Trophoblast cell (in vitro differentiated cells and primary cell): ENCODE measurements around the gene GIMAP8.
"Not testable (repeated sequence)": the region's sequence is repeated elsewhere in the genome, so short reads cannot be mapped to it uniquely, and the experiment has no call there.

Source experiments
- DNase-seq, 2 donors: peaks; one replicate each; pipeline ENCODE4 v3.0.0-alpha.2; 2016
- H2AFZ ChIP-seq: 2 replicates; pipeline ENCODE4 v1.6.1; 2013; ENCODE audit warnings: low read length, moderate library complexity, mild to moderate bottlenecking; ENCODE audit not compliant: insufficient read depth, poor library complexity
- H2AK5ac ChIP-seq: 2 replicates; pipeline ENCODE4 v1.6.1; 2013; ENCODE audit warnings: mild to moderate bottlenecking, low read length
- H2BK120ac ChIP-seq: 2 replicates; pipeline ENCODE4 v1.6.1; 2013; ENCODE audit warnings: low read length, mild to moderate bottlenecking, moderate library complexity; ENCODE audit not compliant: insufficient read depth, poor library complexity
- H2BK12ac ChIP-seq: 2 replicates; pipeline ENCODE4 v1.6.1; 2013; ENCODE audit warnings: mild to moderate bottlenecking, low read length, moderate library complexity
- H2BK5ac ChIP-seq: 2 replicates; pipeline ENCODE4 v1.6.1; 2013; ENCODE audit warnings: low read length, low read depth, moderate library complexity, mild to moderate bottlenecking; ENCODE audit not compliant: poor library complexity
- H3K14ac ChIP-seq: 2 replicates; pipeline ENCODE4 v1.6.1; 2013; ENCODE audit warnings: mild to moderate bottlenecking, low read length
- H3K18ac ChIP-seq: 2 replicates; pipeline ENCODE4 v1.6.1; 2013; ENCODE audit warnings: mild to moderate bottlenecking, low read length
- H3K23ac ChIP-seq: 2 replicates; pipeline ENCODE4 v1.6.1; 2013; ENCODE audit warnings: low read length
- H3K27ac ChIP-seq: 2 replicates; pipeline ENCODE4 v1.5.1; 2013; ENCODE audit warnings: low read depth, mild to moderate bottlenecking, inconsistent platforms, low read length, moderate library complexity
- H3K27me3 ChIP-seq: 2 replicates; pipeline ENCODE4 v1.6.1; 2013; ENCODE audit warnings: inconsistent platforms, mild to moderate bottlenecking, low read length, moderate library complexity; ENCODE audit not compliant: insufficient read depth
- H3K36me3 ChIP-seq, 2 experiments: 1 replicate in 1 of 2; 2 replicates in 1 of 2; pipeline ENCODE4 v1.6.1; 2013; ENCODE audit warnings: low read length in 2 of 2, mild to moderate bottlenecking in 2 of 2, moderate library complexity in 1 of 2; ENCODE audit not compliant: insufficient read depth in 2 of 2, control insufficient read depth in 1 of 2
- H3K4ac ChIP-seq: 2 replicates; pipeline ENCODE4 v1.6.1; 2013; ENCODE audit warnings: low read depth, mild to moderate bottlenecking, low read length, moderate library complexity
- H3K4me1 ChIP-seq, 2 experiments: 1 replicate in 1 of 2; 2 replicates in 1 of 2; pipeline ENCODE4 v1.6.1; 2013; ENCODE audit warnings: low read length in 2 of 2, mild to moderate bottlenecking in 2 of 2, moderate library complexity in 1 of 2; ENCODE audit not compliant: insufficient read depth in 2 of 2, control insufficient read depth in 1 of 2
- H3K4me2 ChIP-seq: 2 replicates; pipeline ENCODE4 v1.6.1; 2013; ENCODE audit warnings: inconsistent platforms, mild to moderate bottlenecking, low read length, moderate library complexity
- H3K4me3 ChIP-seq: 2 replicates; pipeline ENCODE4 v1.5.1; 2013; ENCODE audit warnings: mild to moderate bottlenecking, low read depth, low read length, inconsistent platforms
- H3K79me1 ChIP-seq: one replicate; pipeline ENCODE4 v1.6.1; 2013; ENCODE audit warnings: low read length
- H3K79me2 ChIP-seq: 2 replicates; pipeline ENCODE4 v1.6.1; 2013; ENCODE audit warnings: low read length, mild to moderate bottlenecking; ENCODE audit not compliant: control insufficient read depth, insufficient read depth, poor library complexity
- H3K9ac ChIP-seq: 2 replicates; pipeline ENCODE4 v1.6.1; 2013; ENCODE audit warnings: mild to moderate bottlenecking, low read length
- H3K9me3 ChIP-seq: 2 replicates; pipeline ENCODE4 v1.6.1; 2013; ENCODE audit warnings: low read depth, mild to moderate bottlenecking, control low read depth, inconsistent platforms, low read length; ENCODE audit not compliant: insufficient read depth
- H4K12ac ChIP-seq: 2 replicates; pipeline ENCODE4 v1.6.1; 2013; ENCODE audit warnings: low read depth, mild to moderate bottlenecking, low read length, moderate library complexity
- H4K8ac ChIP-seq: 2 replicates; pipeline ENCODE4 v1.6.1; 2013; ENCODE audit warnings: low read depth, mild to moderate bottlenecking, low read length, moderate library complexity
- H4K91ac ChIP-seq: one replicate; pipeline ENCODE4 v1.6.1; 2013; ENCODE audit warnings: low read depth, mild to moderate bottlenecking, low read length, moderate library complexity
- WGBS: extraction: QIAGEN DNeasy Blood & Tissue Kit; methylation state at CpG from one replicate; pipeline ENCODE4 v1.1.7; 2013; ENCODE audit warnings: missing lambda C conversion rate; ENCODE audit not compliant: insufficient read length, insufficient coverage; ENCODE audit errors: extremely low coverage; 5-methylcytosine and 5-hydroxymethylcytosine counted together

Gene GIMAP8

DNA sequence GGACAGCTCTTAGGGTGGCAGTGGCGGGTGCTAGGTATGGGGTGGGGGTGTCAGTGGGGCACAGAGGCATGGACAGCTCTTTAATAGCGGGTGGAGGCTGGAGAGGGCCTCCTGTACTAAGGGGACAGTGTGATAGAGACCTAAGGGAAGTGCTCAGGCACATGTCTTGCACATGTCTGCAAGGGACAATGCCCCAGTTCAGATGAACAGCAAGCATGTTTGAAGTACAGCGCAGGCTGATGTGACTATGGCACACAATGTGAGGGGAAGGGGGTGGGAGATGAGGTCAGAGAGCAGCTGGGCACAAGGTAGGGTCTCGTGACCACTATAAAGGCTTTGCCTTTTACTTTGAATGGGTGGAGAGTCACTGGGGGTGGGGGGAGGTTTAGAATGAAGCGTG, 3.5 kb downstream of the GIMAP8 start:
- WGBS: no CpG with 5 or more reads among the region's 5 CpGs
- Histone ChIP-seq H3K18ac (no peak overlapping the region), H3K9me3 (peaks cover 5% of the 10 kb centered on the region), H3K4ac (no peak overlapping the region), H3K79me1 (no peaks in the 10 kb centered on the region), H3K9ac (no peak overlapping the region), H4K8ac (no peak overlapping the region), H2BK12ac (no peak overlapping the region), H3K27me3 (no peaks in the 10 kb centered on the region), H2BK120ac (no peak overlapping the region), H3K4me3 (no peak overlapping the region), H4K12ac (no peak overlapping the region), H3K14ac (no peak overlapping the region), H2BK5ac (no peak overlapping the region), H2AFZ (no peak overlapping the region), H3K4me1 (no peaks in the 10 kb centered on the region), H3K79me2 (no peaks in the 10 kb centered on the region), H3K23ac (no peak overlapping the region), H3K4me2 (no peak overlapping the region), H2AK5ac (no peak overlapping the region), H3K27ac (no peak overlapping the region), H3K36me3 (no peaks in the 10 kb centered on the region), H4K91ac (no peak overlapping the region)
- DNase-seq: no peak

DNA sequence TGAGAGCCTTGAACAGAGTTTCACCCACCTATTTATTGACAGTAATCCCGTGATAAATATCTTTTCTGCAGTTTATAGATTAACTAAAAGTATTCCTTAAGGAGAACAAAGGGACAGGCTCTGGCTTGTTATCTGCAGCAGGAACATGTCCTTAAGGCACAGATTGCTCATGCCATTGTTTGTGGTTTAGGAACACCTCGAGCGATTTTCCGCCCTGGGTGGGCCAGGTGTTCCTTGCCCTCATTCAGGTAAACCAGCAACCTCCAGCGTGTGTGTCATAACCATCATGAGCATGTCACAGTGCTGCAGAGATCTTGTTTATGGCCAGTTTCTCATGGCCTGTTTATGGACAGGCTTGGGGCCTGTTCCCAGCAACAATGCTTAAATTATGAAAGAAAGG, 6.6 kb downstream of the GIMAP8 start:
- not testable (repeated sequence) for H3K27me3 ChIP-seq, H4K91ac ChIP-seq, H2AFZ ChIP-seq, H3K36me3 ChIP-seq, H4K12ac ChIP-seq, H3K4me1 ChIP-seq, H3K23ac ChIP-seq, H2BK5ac ChIP-seq, DNase-seq, H3K4me3 ChIP-seq, H2BK12ac ChIP-seq, H2BK120ac ChIP-seq, H3K4me2 ChIP-seq, H4K8ac ChIP-seq, H3K18ac ChIP-seq, H3K14ac ChIP-seq, H3K4ac ChIP-seq, H3K79me1 ChIP-seq, H3K79me2 ChIP-seq, H3K27ac ChIP-seq, H2AK5ac ChIP-seq, H3K9me3 ChIP-seq, H3K9ac ChIP-seq
- no CpG with 5 or more reads among the region's 5 CpGs for WGBS

DNA sequence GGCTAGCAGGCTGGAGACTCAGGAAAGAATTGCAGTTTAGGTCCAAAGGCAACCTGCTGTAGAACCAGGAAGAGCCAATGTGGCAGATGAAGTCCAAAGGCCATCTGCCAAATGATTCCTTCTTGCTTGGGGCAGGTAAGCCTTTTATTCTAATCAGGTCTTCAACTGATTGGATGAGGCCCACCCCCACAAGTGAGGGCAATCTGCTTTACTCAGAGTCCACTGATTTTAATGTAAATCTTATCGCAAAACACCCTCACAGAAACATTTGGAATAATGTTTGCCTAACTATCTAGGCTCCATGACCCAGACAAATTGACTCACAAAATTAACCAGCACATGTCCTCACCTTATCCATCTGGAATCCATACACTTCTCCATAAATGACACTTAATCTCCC, 7.8 kb downstream of the GIMAP8 start:
- Histone ChIP-seq H3K23ac (no peak overlapping the region), H3K18ac (no peak overlapping the region), H4K8ac (no peak overlapping the region), H3K4me1 (no peaks in the 10 kb centered on the region), H3K9me3 (peaks cover 6% of the 10 kb centered on the region), H3K4me3 (no peak overlapping the region), H4K91ac (no peak overlapping the region), H2AK5ac (no peak overlapping the region), H2AFZ (no peak overlapping the region), H3K4ac (no peak overlapping the region), H3K79me2 (no peaks in the 10 kb centered on the region), H2BK5ac (no peak overlapping the region), H2BK12ac (no peak overlapping the region), H3K79me1 (no peaks in the 10 kb centered on the region), H3K27ac (no peak overlapping the region), H2BK120ac (no peak overlapping the region), H3K14ac (no peak overlapping the region), H3K9ac (no peak overlapping the region), H3K27me3 (no peaks in the 10 kb centered on the region), H4K12ac (no peak overlapping the region), H3K4me2 (no peak overlapping the region), H3K36me3 (no peaks in the 10 kb centered on the region)
- no CpG with 5 or more reads among the region's 1 CpG for WGBS
- no peak for DNase-seq

DNA sequence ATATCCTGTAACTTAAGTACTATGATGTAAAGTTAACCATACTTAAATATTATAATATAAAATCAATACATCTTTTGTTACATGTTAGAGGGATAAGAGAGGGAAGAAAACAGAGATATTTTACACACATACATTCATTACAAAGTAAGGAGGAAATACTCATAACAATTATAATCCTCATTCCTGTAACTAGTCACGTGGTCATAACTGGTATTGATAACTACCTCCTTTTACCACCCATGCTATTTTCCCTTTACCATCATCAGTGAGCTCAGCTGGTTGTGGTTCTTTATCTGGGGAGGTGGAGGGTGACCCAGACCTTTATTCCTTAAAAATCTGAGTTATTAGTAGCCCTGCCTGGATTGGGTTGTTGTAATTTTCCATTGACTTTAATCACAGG, 8.3 kb downstream of the GIMAP8 start:
- no peak overlapping the region for H2BK5ac ChIP-seq
- H2BK12ac ChIP-seq: no peak overlapping the region
- H2AK5ac ChIP-seq: no peak overlapping the region
- H3K27ac ChIP-seq: no peak overlapping the region
- H4K8ac ChIP-seq: no peak overlapping the region
- no peak overlapping the region for H3K23ac ChIP-seq
- no peaks in the 10 kb centered on the region for H3K79me1 ChIP-seq
- no peak for DNase-seq
- H3K79me2 ChIP-seq: no peaks in the 10 kb centered on the region
- no peaks in the 10 kb centered on the region for H3K4me1 ChIP-seq
- no CpG with 5 or more reads among the region's 1 CpG for WGBS
- no peak overlapping the region for H2AFZ ChIP-seq
- H3K18ac ChIP-seq: no peak overlapping the region
- no peaks in the 10 kb centered on the region for H3K27me3 ChIP-seq
- peaks cover 10% of the 10 kb centered on the region for H3K9me3 ChIP-seq
- no peaks in the 10 kb centered on the region for H3K36me3 ChIP-seq
- no peak overlapping the region for H3K4ac ChIP-seq
- no peak overlapping the region for H2BK120ac ChIP-seq
- no peak overlapping the region for H4K91ac ChIP-seq
- H3K14ac ChIP-seq: no peak overlapping the region
- H3K4me3 ChIP-seq: no peak overlapping the region
- H3K4me2 ChIP-seq: no peak overlapping the region
- H3K9ac ChIP-seq: no peak overlapping the region
- H4K12ac ChIP-seq: no peak overlapping the region
